GM12878 (cell line): ENCODE results near the gene CNN2. TPM values are rescaled to one million over a fixed set of nuclear protein-coding genes. Genes with fewer than 3 reads are reported as not detected.

Source experiments
- BMI1 ChIP-seq: fragments of 450-650 bp; IDR thresholded peaks from 2 replicates; pipeline ENCODE4 v1.6.1; 2016; ENCODE audit warnings: mild to moderate bottlenecking, moderate library complexity, borderline replicate concordance
- CBFB ChIP-seq: IDR thresholded peaks from 2 replicates; pipeline ENCODE4 v1.6.1; 2016; ENCODE audit warnings: antibody characterized with exemption, low read depth
- CEBPZ ChIP-seq: fragments of 150-350 bp; IDR thresholded peaks from 2 replicates; pipeline ENCODE4 v1.6.1; 2016; ENCODE audit warnings: low read depth, low read length
- CHD2 ChIP-seq: IDR thresholded peaks from 2 replicates; pipeline ENCODE4 v1.6.1; 2011; ENCODE audit warnings: low read depth, low read length, improper control_type of control experiment, borderline replicate concordance
- DPF2 ChIP-seq: fragments of 450-650 bp; IDR thresholded peaks from 2 replicates; pipeline ENCODE4 v1.6.1; 2017; ENCODE audit warnings: mild to moderate bottlenecking
- FOS ChIP-seq: IDR thresholded peaks from 3 replicates; pipeline ENCODE4 v1.6.1; 2011; ENCODE audit warnings: borderline replicate concordance; ENCODE audit not compliant: insufficient read length; ENCODE audit errors: extremely low read depth
- FOXM1 ChIP-seq: IDR thresholded peaks from 2 replicates; pipeline ENCODE4 v1.6.1; 2012; ENCODE audit warnings: low read depth, mild to moderate bottlenecking, inconsistent platforms, low read length, moderate library complexity
- NFYA ChIP-seq: IDR thresholded peaks from 2 replicates; pipeline ENCODE4 v1.6.1; 2011; ENCODE audit warnings: low read depth, mild to moderate bottlenecking, low read length, improper control_type of control experiment, borderline replicate concordance
- NR2C2 ChIP-seq: IDR thresholded peaks from 2 replicates; pipeline ENCODE4 v1.6.1; 2011; ENCODE audit warnings: borderline replicate concordance, low read depth; ENCODE audit not compliant: control insufficient read depth, insufficient read length
- RAD51 ChIP-seq: fragments of 450-650 bp; IDR thresholded peaks from 2 replicates; pipeline ENCODE4 v1.6.1; 2016; ENCODE audit warnings: moderate library complexity, mild to moderate bottlenecking, inconsistent platforms
- SMARCA5 ChIP-seq: fragments of 450-650 bp; IDR thresholded peaks from 2 replicates; pipeline ENCODE4 v1.6.1; 2017; ENCODE audit warnings: mild to moderate bottlenecking
- STAT3 ChIP-seq: IDR thresholded peaks from 2 replicates; pipeline ENCODE4 v1.6.1; 2011; ENCODE audit warnings: low read depth, low read length, improper control_type of control experiment
- ZZZ3 ChIP-seq: IDR thresholded peaks from 2 replicates; pipeline ENCODE4 v1.6.1; 2011; ENCODE audit warnings: low read depth; ENCODE audit not compliant: control insufficient read depth, insufficient read length
- polyA plus RNA-seq, 11 experiments: library from polyadenylated mRNA; depleted of rRNA in 4 of 11; unstranded in 6 of 11; stranded (reverse) in 5 of 11; fragments of >200 nt; fragmentation: Nextera tagmentation in 4 of 11; fragmentation: Illumina TruSeq in 1 of 11; extraction: Ambion mirVana in 4 of 11; extraction: Trizol in 1 of 11; gene quantifications; 1 replicate in 1 of 11; 2 replicates in 10 of 11; pipeline versions ENCODE4 v1.2.1 to v1.2.3, GENCODE V29; 2011 to 2016; ENCODE audit warnings: inconsistent platforms in 2 of 11, missing spikeins in 2 of 11, low read depth in 1 of 11
- total RNA-seq, 4 experiments: library from RNA; depleted of rRNA in 3 of 4; stranded (reverse); fragments of >200 nt in 3 of 4; fragmentation: Illumina TruSeq in 1 of 4; extraction: Trizol in 1 of 4; gene quantifications; 2 replicates each; pipeline versions ENCODE4 v1.2.1 to v1.2.3, GENCODE V29; 2013 to 2021
- TF ChIP-seq, protein P1 (sequence below): fragments of 450-650 bp; formaldehyde crosslinking; IDR thresholded peaks from 2 replicates; pipeline ENCODE4 v1.4.0; 2020; ENCODE audit warnings: mild to moderate bottlenecking, moderate library complexity
- TF ChIP-seq, protein P2 (sequence below): fragments of 450-650 bp; IDR thresholded peaks from 2 replicates; pipeline ENCODE4 v1.6.1; 2018; ENCODE audit warnings: borderline replicate concordance, mild to moderate bottlenecking; ENCODE audit not compliant: partially characterized antibody
- TF ChIP-seq, protein P3 (sequence below): IDR thresholded peaks from 2 replicates; pipeline ENCODE4 v1.6.1; 2011; ENCODE audit warnings: borderline replicate concordance, low read depth, mild to moderate bottlenecking, moderate library complexity, mixed read lengths, low read length; ENCODE audit not compliant: insufficient read depth; ENCODE audit errors: extremely low read length
- TF ChIP-seq, protein P4 (sequence below): fragments of 450-650 bp; IDR thresholded peaks from 2 replicates; pipeline ENCODE4 v1.6.1; 2016; ENCODE audit warnings: mild to moderate bottlenecking

Gene CNN2
- total and polyA plus RNA-seq, 10 of the 15 experiments (the other 5 are each of a cell fraction or from before 2014, with no cell fraction given) = 34.7 to 311 (median 172) TPM

- TF ChIP-seq CEBPZ (no peak), CBFB (peak; percentile 35; the same call in 1 of the 2 replicates), CHD2 (0 out of 2 replicates have a peak, but pooled peaks have one; percentile 14), SMARCA5 (no peak), FOXM1 (0 out of 2 replicates have a peak, but pooled peaks have one; percentile 5), STAT3 (no peak), NR2C2 (no peak), BMI1 (no peak), FOS (no peak), DPF2 (peak; percentile 51; the same call in 1 of the 2 replicates), RAD51 (no peak; the same call in 1 of the 2 replicates), NFYA (no peak), ZZZ3 (no peak)
- TF ChIP-seq, protein P1, sequence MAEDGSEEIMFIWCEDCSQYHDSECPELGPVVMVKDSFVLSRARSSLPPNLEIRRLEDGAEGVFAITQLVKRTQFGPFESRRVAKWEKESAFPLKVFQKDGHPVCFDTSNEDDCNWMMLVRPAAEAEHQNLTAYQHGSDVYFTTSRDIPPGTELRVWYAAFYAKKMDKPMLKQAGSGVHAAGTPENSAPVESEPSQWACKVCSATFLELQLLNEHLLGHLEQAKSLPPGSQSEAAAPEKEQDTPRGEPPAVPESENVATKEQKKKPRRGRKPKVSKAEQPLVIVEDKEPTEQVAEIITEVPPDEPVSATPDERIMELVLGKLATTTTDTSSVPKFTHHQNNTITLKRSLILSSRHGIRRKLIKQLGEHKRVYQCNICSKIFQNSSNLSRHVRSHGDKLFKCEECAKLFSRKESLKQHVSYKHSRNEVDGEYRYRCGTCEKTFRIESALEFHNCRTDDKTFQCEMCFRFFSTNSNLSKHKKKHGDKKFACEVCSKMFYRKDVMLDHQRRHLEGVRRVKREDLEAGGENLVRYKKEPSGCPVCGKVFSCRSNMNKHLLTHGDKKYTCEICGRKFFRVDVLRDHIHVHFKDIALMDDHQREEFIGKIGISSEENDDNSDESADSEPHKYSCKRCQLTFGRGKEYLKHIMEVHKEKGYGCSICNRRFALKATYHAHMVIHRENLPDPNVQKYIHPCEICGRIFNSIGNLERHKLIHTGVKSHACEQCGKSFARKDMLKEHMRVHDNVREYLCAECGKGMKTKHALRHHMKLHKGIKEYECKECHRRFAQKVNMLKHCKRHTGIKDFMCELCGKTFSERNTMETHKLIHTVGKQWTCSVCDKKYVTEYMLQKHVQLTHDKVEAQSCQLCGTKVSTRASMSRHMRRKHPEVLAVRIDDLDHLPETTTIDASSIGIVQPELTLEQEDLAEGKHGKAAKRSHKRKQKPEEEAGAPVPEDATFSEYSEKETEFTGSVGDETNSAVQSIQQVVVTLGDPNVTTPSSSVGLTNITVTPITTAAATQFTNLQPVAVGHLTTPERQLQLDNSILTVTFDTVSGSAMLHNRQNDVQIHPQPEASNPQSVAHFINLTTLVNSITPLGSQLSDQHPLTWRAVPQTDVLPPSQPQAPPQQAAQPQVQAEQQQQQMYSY (CRISPR knock-in tag) = no peak
- TF ChIP-seq, protein P2, sequence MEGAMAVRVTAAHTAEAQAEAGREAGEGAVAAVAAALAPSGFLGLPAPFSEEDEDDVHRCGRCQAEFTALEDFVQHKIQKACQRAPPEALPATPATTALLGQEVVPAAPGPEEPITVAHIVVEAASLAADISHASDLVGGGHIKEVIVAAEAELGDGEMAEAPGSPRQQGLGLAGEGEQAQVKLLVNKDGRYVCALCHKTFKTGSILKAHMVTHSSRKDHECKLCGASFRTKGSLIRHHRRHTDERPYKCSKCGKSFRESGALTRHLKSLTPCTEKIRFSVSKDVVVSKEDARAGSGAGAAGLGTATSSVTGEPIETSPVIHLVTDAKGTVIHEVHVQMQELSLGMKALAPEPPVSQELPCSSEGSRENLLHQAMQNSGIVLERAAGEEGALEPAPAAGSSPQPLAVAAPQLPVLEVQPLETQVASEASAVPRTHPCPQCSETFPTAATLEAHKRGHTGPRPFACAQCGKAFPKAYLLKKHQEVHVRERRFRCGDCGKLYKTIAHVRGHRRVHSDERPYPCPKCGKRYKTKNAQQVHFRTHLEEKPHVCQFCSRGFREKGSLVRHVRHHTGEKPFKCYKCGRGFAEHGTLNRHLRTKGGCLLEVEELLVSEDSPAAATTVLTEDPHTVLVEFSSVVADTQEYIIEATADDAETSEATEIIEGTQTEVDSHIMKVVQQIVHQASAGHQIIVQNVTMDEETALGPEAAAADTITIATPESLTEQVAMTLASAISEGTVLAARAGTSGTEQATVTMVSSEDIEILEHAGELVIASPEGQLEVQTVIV = no peak
- TF ChIP-seq, protein P3, sequence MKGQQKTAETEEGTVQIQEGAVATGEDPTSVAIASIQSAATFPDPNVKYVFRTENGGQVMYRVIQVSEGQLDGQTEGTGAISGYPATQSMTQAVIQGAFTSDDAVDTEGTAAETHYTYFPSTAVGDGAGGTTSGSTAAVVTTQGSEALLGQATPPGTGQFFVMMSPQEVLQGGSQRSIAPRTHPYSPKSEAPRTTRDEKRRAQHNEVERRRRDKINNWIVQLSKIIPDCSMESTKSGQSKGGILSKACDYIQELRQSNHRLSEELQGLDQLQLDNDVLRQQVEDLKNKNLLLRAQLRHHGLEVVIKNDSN = no peak
- TF ChIP-seq, protein P4, sequence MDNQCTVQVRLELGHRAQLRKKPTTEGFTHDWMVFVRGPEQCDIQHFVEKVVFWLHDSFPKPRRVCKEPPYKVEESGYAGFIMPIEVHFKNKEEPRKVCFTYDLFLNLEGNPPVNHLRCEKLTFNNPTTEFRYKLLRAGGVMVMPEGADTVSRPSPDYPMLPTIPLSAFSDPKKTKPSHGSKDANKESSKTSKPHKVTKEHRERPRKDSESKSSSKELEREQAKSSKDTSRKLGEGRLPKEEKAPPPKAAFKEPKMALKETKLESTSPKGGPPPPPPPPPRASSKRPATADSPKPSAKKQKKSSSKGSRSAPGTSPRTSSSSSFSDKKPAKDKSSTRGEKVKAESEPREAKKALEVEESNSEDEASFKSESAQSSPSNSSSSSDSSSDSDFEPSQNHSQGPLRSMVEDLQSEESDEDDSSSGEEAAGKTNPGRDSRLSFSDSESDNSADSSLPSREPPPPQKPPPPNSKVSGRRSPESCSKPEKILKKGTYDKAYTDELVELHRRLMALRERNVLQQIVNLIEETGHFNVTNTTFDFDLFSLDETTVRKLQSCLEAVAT = no peak
These were observed 61.5 kb downstream of the CNN2 start (continued) for GRCh38 chr19:1087813-1088415.
